ENCODE data around the gene SEC23IP.
"Not testable (repeated sequence)": the region's sequence is repeated elsewhere in the genome, so short reads cannot be mapped to it uniquely, and the experiment has no call there.

SEC23IP gene

DNA sequence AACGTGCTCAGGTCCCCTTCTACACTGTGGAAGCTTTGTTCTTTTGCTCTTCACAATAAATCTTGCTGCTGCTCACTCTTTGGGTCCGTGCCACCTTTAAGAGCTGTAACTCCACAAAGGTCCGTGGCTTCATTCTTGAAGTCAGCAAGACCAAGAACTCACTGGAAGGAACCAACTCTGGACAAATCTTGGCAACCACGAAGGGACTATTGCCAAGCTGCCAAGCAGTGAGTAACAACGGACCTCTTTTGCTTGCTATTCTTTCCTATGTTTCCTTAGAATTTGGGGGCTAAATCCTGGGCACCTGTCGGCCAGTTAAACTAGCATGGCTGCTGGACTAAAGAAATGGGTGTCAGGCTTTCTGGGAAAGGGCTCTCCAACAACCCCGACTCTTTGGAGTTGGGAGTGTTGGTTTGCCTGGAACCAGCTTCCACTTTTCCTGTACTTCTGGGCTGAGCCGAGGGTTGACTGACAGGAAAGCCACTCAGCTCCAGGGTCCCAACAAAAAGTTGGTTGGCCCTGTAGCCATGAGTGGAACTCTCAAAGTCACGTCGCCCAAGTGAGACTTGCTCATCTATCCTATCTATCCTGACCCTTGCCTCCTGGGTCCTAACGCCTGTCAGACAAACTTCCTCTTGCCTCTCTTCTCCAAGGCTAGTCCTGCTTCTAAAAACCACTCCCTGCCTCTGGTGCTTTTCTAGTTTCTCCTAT, 8.5 kb upstream of the SEC23IP start:
- DNase-seq (ENCODE audit: low read depth): not testable (repeated sequence)

DNA sequence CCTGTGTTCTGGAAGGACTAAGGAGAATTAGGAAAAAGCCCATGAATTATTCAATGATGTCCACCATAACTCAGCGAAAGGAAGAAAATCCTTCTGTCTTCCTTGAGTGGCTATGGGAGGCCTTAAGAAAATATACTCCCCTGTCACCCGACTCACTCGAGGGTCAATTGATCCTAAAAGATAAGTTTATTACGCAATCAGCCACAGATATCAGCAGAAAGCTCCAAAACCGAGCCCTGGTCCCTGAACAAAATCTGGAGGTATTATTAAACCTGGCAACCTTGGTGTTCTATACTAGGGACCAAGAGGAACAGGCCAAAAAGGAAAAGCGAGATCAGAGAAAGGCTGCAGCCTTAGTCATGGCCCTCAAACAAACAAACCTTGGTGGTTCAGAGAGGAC, 6.5 kb upstream of the SEC23IP start:
- not testable (repeated sequence) for DNase-seq (ENCODE audit: low read depth)

DNA sequence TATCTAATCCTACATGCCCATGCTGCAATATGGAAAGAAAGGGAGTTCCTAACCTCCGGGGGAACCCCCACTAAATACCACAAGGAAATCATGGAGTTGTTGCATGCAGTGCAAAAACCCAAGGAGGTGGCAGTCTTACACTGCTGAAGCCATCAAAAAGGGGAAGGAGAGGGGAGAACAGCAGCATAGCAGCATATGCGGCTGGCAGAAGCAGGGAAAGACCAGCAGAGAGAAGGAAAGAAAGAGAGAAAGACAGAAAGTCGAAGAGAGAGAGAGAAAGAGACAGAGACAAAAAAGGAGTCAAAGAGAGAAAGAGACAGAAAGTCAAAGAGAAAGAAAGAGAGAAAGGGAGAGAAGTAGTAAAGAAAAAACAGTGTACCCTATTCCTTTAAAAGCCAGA, 3.8 kb upstream of the SEC23IP start:
- DNase-seq (ENCODE audit: low read depth): not testable (repeated sequence)

DNA sequence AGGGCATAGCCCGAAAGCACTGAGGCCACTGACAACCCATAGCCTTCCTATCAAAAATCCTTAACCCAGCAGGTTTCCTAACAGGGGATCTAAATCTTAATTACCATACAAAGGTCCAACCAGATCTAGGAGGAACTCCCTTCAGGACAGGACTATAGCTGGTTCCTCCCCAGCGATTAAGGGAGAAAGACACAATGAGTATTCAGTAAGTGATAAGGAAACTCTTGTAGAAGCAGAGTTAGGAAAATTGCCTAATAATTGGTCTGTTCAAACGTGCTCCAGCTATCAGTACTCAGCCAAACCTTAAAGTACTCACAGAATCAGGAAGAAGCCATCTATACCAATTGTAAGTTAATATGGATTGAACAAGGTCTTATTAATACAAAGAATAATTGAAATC, 3.3 kb upstream of the SEC23IP start:
- not testable (repeated sequence) for DNase-seq (ENCODE audit: low read depth)

GRCh38 chr10:119890307-119890706, 2.2 kb upstream of the SEC23IP start:
- not testable (repeated sequence) for DNase-seq (ENCODE audit: low read depth)

DNA sequence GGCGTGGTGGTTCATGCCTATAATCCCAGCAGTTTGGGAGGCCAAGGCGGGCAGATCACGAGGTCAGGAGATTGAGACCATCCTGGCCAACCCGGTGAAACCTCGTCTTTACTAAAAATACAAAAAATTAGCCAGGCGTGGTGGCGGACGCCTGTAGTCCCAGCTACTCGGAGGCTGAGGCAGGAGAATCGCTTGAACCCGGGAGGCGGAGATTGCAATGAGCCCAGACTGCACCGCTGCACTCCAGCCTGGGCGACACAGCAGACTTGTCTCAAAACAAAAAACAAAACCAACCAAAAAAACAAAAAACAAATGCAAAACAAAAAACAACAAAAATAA, 712 bp upstream of the SEC23IP start:
- DNase-seq (ENCODE audit: low read depth): not testable (repeated sequence)

DNA sequence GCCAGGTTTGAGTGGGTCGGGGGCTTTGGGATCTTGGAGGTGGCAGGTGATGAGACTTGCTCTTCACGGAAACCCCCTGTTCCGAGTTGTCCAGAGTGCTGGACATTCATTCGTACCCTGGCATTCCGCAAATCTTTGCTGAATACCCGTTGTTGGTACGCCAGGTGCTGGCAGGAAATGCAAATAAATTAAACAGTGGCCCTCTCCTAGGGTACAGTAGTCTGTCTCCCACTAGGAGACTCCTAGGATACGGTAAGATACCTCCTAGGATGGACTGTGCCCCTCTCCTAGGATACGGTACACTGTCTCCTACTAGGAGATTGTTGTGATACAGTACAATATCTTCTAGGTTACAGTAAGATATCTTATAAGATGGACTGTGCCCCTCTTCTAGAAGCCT, 544 bp downstream of the SEC23IP start:
- DNase-seq (ENCODE audit: low read depth): no peak

DNA sequence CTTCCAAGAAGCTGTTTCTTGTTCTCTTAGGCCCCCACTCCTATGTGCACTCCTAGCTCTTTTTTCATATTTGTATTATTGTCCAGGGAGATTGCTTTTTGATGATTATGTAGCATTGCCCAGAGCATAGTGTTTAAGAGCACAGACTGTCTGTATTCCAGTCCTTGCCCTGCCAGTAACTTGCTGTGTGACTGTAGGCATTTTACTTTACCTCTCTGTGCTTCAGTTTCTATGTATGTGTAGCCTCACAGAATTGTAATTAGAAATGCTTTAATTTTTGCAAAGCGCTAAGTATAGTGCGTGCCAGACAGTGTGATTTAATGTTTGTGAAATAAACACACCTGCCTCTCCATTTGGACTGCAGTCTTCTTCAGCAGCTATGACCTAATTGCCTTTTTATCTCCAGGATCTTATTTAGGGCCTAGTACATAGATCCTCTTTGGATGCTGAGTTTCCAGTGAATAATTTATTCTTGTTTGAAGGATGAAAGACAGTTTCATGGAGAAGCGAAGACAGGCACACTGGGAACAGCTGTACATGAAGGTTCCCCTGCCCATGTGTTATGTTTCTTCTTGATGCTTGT, 1.4 kb downstream of the SEC23IP start:
- DNase-seq (ENCODE audit: low read depth): no peak

GRCh38 chr10:119896061-119896655, 3.6 kb downstream of the SEC23IP start:
- DNase-seq (ENCODE audit: low read depth): no peak

GRCh38 chr10:119896937-119897770, 4.6 kb downstream of the SEC23IP start:
- DNase-seq (ENCODE audit: low read depth): no peak

GRCh38 chr10:119898577-119898976, 6.0 kb downstream of the SEC23IP start:
- DNase-seq (ENCODE audit: low read depth): no peak

- no peak for DNase-seq (ENCODE audit: low read depth)
Measured at GRCh38 chr10:119903946-119904666, 11.6 kb downstream of the SEC23IP start.

- not testable (repeated sequence) for DNase-seq (ENCODE audit: low read depth)
Measured at GRCh38 chr10:119907695-119908094, 15.2 kb downstream of the SEC23IP start.

DNA sequence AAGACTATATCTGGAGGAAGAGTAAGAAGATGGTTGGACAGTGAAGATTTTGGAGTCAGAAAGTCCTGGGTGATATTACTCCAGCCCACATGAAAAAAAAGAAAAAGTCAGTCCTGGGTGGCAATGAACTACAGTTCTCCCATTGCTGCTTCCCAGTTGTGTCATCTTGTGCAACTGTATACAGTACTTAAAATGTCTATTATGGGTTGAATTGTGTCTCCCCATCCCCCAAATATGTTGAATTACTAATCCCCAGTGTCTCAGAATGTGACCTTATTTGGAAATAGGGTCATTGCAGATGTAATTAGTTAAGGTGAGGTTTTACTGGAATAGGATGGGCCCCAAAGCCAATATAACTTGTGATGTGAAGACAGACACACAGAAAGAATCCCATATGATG, 15.6 kb downstream of the SEC23IP start:
- no peak for DNase-seq (ENCODE audit: low read depth)

DNA sequence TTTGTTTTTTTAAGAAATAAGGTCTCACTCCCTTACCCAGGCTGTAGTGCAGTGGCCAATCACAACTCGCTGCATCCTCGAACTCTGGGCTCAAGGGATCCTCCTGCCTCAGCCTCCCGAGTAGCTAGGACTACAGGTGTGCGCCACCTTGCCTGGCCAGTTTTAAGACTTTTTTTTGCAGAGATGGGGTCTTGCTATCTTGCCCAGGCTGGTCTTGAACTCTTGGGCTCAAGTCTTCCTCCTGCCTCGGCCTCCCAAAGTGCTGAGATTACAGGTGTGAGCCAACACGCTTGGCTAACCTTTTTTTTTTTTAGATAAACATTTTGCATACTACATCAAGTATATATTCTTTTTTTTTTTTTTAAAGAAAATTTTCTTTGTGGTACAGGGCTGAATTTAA, 18.2 kb downstream of the SEC23IP start:
- DNase-seq (ENCODE audit: low read depth): no peak

GRCh38 chr10:119917777-119918176, 25.2 kb downstream of the SEC23IP start:
- no peak for DNase-seq (ENCODE audit: low read depth)

- no peak for DNase-seq (ENCODE audit: low read depth)
Measured at GRCh38 chr10:119919271-119919670, 26.7 kb downstream of the SEC23IP start.

GRCh38 chr10:119919826-119920225, 27.3 kb downstream of the SEC23IP start:
- no peak for DNase-seq (ENCODE audit: low read depth)

- DNase-seq (ENCODE audit: low read depth): no peak
Measured at GRCh38 chr10:119928411-119928810, 35.9 kb downstream of the SEC23IP start.

- no peak for DNase-seq (ENCODE audit: low read depth)
Measured at GRCh38 chr10:119931871-119932270, 39.3 kb downstream of the SEC23IP start.

DNA sequence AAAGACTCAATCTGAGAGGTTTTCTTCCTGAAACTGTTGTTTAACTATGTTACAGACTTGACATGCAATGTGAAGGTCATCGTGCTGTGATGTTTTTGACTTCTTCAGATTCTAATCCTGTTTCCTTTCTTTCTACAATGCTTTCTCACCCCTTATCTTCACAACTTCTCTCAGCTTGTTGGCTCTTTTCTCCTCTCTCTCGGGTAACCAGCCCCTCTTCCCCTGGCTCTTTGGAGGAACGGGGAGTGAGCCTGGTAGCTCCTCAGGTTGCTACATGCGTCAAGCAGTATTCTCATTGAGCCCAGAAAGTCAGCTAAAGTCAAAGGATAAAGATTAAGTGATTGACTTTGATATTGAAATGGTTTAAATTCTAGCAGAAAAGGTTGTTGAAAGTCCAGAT, 40.1 kb downstream of the SEC23IP start:
- no peak for DNase-seq (ENCODE audit: low read depth)

DNA sequence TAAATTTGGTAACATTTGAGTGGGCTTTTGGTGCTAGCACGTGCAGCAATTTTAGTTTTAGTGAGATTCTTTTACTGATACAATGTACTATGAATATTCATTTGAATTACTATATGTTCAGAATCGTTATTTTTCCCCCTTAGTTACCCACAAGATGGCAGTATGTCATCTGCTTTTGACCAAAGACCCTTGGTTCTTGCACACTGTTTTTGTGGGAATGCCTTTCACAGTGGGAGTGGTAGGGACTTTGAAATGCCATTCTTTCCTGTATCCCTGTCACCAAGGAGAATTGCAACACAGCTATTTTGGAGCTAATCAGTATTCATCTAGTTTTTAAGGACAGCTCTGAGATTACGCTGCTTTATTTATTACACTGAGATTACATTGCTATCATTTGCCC, 40.6 kb downstream of the SEC23IP start:
- DNase-seq (ENCODE audit: low read depth): no peak
